Mammary epithelial cell (primary cell): ENCODE results near the gene TLE6.

Experiments
- EZH2 ChIP-seq: IDR thresholded peaks from 2 replicates; pipeline ENCODE4 v1.6.1; 2012; ENCODE audit warnings: low read length, inconsistent platforms, borderline replicate concordance
- TF ChIP-seq, protein P1 (sequence below), 2 donors: IDR thresholded peaks in 1 of 2; conservative IDR thresholded peaks in 1 of 2; 2 replicates each; pipeline ENCODE4 v1.5.1; 2011 to 2012; ENCODE audit warnings: inconsistent platforms in 2 of 2, low read length in 2 of 2, mild to moderate bottlenecking in 2 of 2, control low read depth in 1 of 2, low read depth in 1 of 2; ENCODE audit not compliant: insufficient read depth in 1 of 2; ENCODE audit errors: extremely low read depth in 1 of 2

DNA sequence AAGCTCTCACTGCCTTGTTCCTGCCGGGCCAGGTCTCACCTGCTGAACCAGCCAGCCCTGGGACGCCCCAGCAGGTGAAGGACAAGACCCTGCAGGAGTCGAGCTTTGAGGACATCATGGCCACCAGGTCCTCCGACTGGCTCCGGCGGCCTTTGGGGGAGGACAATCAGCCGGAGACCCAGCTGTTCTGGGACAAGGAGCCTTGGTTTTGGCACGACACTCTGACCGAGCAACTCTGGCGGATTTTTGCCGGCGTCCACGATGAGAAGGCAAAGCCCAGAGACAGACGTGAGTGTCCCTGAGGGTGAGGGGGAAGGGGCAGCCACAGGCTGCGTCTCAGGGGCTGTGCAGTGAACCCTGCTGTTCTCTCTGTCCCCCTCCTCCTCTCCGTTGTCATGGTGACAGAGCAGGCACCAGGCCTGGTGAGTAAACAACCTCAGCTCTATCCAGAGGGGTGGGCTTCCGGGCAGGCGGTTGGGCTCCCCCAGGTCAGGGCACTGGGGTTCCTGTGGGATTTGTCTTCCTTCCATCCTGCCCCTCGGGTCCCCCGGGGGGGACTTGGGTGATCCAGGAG is 9.7 kb downstream of the TLE6 start:
- TF ChIP-seq, protein P1, sequence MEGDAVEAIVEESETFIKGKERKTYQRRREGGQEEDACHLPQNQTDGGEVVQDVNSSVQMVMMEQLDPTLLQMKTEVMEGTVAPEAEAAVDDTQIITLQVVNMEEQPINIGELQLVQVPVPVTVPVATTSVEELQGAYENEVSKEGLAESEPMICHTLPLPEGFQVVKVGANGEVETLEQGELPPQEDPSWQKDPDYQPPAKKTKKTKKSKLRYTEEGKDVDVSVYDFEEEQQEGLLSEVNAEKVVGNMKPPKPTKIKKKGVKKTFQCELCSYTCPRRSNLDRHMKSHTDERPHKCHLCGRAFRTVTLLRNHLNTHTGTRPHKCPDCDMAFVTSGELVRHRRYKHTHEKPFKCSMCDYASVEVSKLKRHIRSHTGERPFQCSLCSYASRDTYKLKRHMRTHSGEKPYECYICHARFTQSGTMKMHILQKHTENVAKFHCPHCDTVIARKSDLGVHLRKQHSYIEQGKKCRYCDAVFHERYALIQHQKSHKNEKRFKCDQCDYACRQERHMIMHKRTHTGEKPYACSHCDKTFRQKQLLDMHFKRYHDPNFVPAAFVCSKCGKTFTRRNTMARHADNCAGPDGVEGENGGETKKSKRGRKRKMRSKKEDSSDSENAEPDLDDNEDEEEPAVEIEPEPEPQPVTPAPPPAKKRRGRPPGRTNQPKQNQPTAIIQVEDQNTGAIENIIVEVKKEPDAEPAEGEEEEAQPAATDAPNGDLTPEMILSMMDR (conservative IDR thresholded peaks at IDR 0.05 in 1 of 2, IDR thresholded peaks at IDR 0.05 in 1 of 2; ENCODE audit: extremely low read depth in 1 of 2, insufficient read depth in 1 of 2, low read depth in 1 of 2, low read length in 2 of 2), result no peak
- TF ChIP-seq EZH2, result no peak
